C1 segment of cervical spinal cord (tissue), 14 donors: ENCODE results near the gene LTF.
"Not testable (repeated sequence)": the region's sequence is repeated elsewhere in the genome, so short reads cannot be mapped to it uniquely, and the experiment has no call there.

Experiments used
- DNase-seq, 14 donors: peaks; one replicate each; lab custom pipeline; 2025; lab: John Stamatoyannopoulos, UW

LTF gene

GRCh38 chr3:46395766-46396530, 68.8 kb downstream of the LTF start:
- no peak for DNase-seq

GRCh38 chr3:46395210-46395661, 69.5 kb downstream of the LTF start:
- DNase-seq: no peak

- DNase-seq: no peak
Measured at GRCh38 chr3:46393554-46394434, 70.9 kb downstream of the LTF start.

GRCh38 chr3:46393011-46393410, 71.7 kb downstream of the LTF start:
- no peak for DNase-seq

- not testable (repeated sequence) for DNase-seq
Measured at GRCh38 chr3:46391526-46391925, 73.2 kb downstream of the LTF start.

- no peak for DNase-seq
Measured at GRCh38 chr3:46389306-46389705, 75.4 kb downstream of the LTF start.

GRCh38 chr3:46388847-46389246, 75.9 kb downstream of the LTF start:
- DNase-seq: not testable (repeated sequence)

- peak in 1 of 14 donors; percentile 10 for DNase-seq
Measured at GRCh38 chr3:46386205-46386604, 78.5 kb downstream of the LTF start.
